HepG2 (cell line): Measurements from ENCODE around the gene HAPLN1. TPM values are rescaled to one million over a fixed set of nuclear protein-coding genes. Genes with fewer than 3 reads are reported as not detected.

Source experiments
- AHDC1 ChIP-seq: sonication (generic); formaldehyde crosslinking; IDR thresholded peaks from 2 replicates; pipeline ENCODE4 v1.5.1; 2020; ENCODE audit warnings: mild to moderate bottlenecking, missing genetic modification reagents, borderline replicate concordance
- CREB3 ChIP-seq: sonication (generic); formaldehyde crosslinking; IDR thresholded peaks from 2 replicates; pipeline ENCODE4 v1.5.0; 2020; ENCODE audit warnings: missing genetic modification reagents
- CSRNP2 ChIP-seq: sonication (generic); formaldehyde crosslinking; conservative IDR thresholded peaks from 2 replicates; pipeline ENCODE4 v1.8.0; 2022; ENCODE audit warnings: low read depth, missing genetic modification reagents
- GABPA ChIP-seq, 2 experiments: IDR thresholded peaks; 2 replicates each; pipeline ENCODE4 v1.6.1; 2011 to 2016; ENCODE audit warnings: low read depth in 2 of 2, low read length in 1 of 2, missing biosample characterization in 1 of 2, missing genetic modification characterization in 1 of 2
- GATAD1 ChIP-seq: IDR thresholded peaks from 2 replicates; pipeline ENCODE4 v1.6.1; 2016; ENCODE audit warnings: missing genetic modification reagents, missing compliant biosample characterization
- GATAD2A ChIP-seq: IDR thresholded peaks from 2 replicates; pipeline ENCODE4 v1.6.1; 2016
- GTF3A ChIP-seq: sonication (generic); formaldehyde crosslinking; conservative IDR thresholded peaks from 2 replicates; pipeline ENCODE4 v1.4.0; 2020; ENCODE audit warnings: mild to moderate bottlenecking, missing genetic modification reagents
- HMG20A ChIP-seq: IDR thresholded peaks from 2 replicates; pipeline ENCODE4 v1.6.1; 2016; ENCODE audit warnings: borderline replicate concordance
- HNF4A ChIP-seq: sonication (generic); formaldehyde crosslinking; IDR thresholded peaks from 2 replicates; pipeline ENCODE4 v1.4.0; 2020; ENCODE audit warnings: missing genetic modification reagents
- MLX ChIP-seq: IDR thresholded peaks from 2 replicates; pipeline ENCODE4 v1.6.1; 2016
- NFIC ChIP-seq: IDR thresholded peaks from 2 replicates; pipeline ENCODE4 v1.6.1; 2012; ENCODE audit warnings: mild to moderate bottlenecking, low read length, inconsistent platforms
- NR2F6 ChIP-seq, 2 experiments: IDR thresholded peaks; 2 replicates each; pipeline ENCODE4 v1.6.1; 2016; ENCODE audit warnings: antibody characterized with exemption in 1 of 2, mild to moderate bottlenecking in 1 of 2
- PAX8 ChIP-seq: sonication (generic); formaldehyde crosslinking; IDR thresholded peaks from 2 replicates; pipeline ENCODE4 v1.8.0; 2022; ENCODE audit warnings: mild to moderate bottlenecking, missing genetic modification reagents, borderline replicate concordance
- PITX1 ChIP-seq: sonication (generic); formaldehyde crosslinking; IDR thresholded peaks from 2 replicates; pipeline ENCODE4 v1.5.1; 2020; ENCODE audit warnings: mild to moderate bottlenecking, missing genetic modification reagents
- RARA ChIP-seq: IDR thresholded peaks from 2 replicates; pipeline ENCODE4 v1.6.1; 2016; ENCODE audit warnings: missing genetic modification reagents, missing compliant biosample characterization
- RBM22 ChIP-seq: fragments of 200-400 bp; formaldehyde crosslinking; optimal IDR thresholded peaks from 2 replicates; pipeline ENCODE3; 2017; ENCODE audit warnings: mild to moderate bottlenecking, low read length, moderate library complexity
- TBX3 ChIP-seq: fragments of 450-650 bp; IDR thresholded peaks from 2 replicates; pipeline ENCODE4 v1.6.1; 2017; ENCODE audit warnings: antibody characterized with exemption, mild to moderate bottlenecking, inconsistent platforms, borderline replicate concordance
- ZKSCAN1 ChIP-seq: fragments of 150-350 bp; IDR thresholded peaks from 2 replicates; pipeline ENCODE4 v1.6.1; 2014; ENCODE audit warnings: low read length
- ZNF614 ChIP-seq: IDR thresholded peaks from 2 replicates; pipeline ENCODE4 v1.6.1; 2018; ENCODE audit warnings: missing biosample characterization, missing genetic modification reagents, inconsistent platforms, borderline replicate concordance
- ZNF644 ChIP-seq: IDR thresholded peaks from 2 replicates; pipeline ENCODE4 v1.6.1; 2016; ENCODE audit warnings: low read depth
- ZNF710 ChIP-seq: sonication (generic); formaldehyde crosslinking; IDR thresholded peaks from 2 replicates; pipeline ENCODE4 v1.5.0; 2020; ENCODE audit warnings: mild to moderate bottlenecking, missing genetic modification reagents, borderline replicate concordance
- polyA plus RNA-seq, 8 experiments: library from polyadenylated mRNA; depleted of rRNA in 3 of 8; stranded (reverse) in 7 of 8; unstranded in 1 of 8; fragments of >200 nt; fragmentation: Illumina TruSeq in 4 of 8; extraction: Trizol in 4 of 8; gene quantifications; 2 replicates each; pipeline versions ENCODE4 v1.2.1 to v1.2.3, GENCODE V29; 2011 to 2016; ENCODE audit warnings: low read depth in 4 of 8, missing spikeins in 1 of 8, mixed read lengths in 1 of 8; ENCODE audit not compliant: insufficient read depth in 1 of 8
- total RNA-seq, 5 experiments: library from RNA; depleted of rRNA; stranded (reverse); fragments of >200 nt; fragmentation: Illumina TruSeq; extraction: Trizol; gene quantifications; 2 replicates each; pipeline ENCODE4 v1.2.3, GENCODE V29; 2016; ENCODE audit warnings: low read depth in 1 of 5

The HAPLN1 gene
- total and polyA plus RNA-seq, 2 of the 13 experiments (the other 11 are each of a cell fraction or from before 2014, with no cell fraction given) = not detected

- TF ChIP-seq ZNF644 (CRISPR knock-in tag) = peak; percentile 97
- TF ChIP-seq GTF3A (CRISPR knock-in tag) = no peak
- TF ChIP-seq CREB3 (CRISPR knock-in tag) = no peak
- peak; percentile 32; the same call in 1 of the 2 replicates for TF ChIP-seq ZNF710 (CRISPR knock-in tag)
- no peak for TF ChIP-seq NR2F6 (IDR thresholded peaks at IDR 0.05)
- TF ChIP-seq NR2F6 (CRISPR knock-in tag; IDR thresholded peaks at IDR 0.05) = peak; percentile 18; the same call in 1 of the 2 replicates
- TF ChIP-seq NFIC = peak; percentile 58; the same call in 1 of the 2 replicates
- TF ChIP-seq TBX3 = no peak
- no peak for TF ChIP-seq RBM22
- peak; percentile 75 for TF ChIP-seq GATAD2A (CRISPR knock-in tag)
- TF ChIP-seq CSRNP2 (CRISPR knock-in tag) = no peak
- 0 out of 2 replicates have a peak, but pooled peaks have one; percentile 18 for TF ChIP-seq HMG20A
- TF ChIP-seq GATAD1 = no peak
- no peak for TF ChIP-seq GABPA (IDR thresholded peaks at IDR 0.05; ENCODE audit: low read depth, low read length)
- TF ChIP-seq GABPA (CRISPR knock-in tag; IDR thresholded peaks at IDR 0.05; ENCODE audit: low read depth) = no peak
- TF ChIP-seq ZNF614 = 0 out of 2 replicates have a peak, but pooled peaks have one; percentile 45
- TF ChIP-seq AHDC1 (CRISPR knock-in tag) = peak; percentile 48; the same call in 1 of the 2 replicates
- TF ChIP-seq PITX1 = 0 out of 2 replicates have a peak, but pooled peaks have one; percentile 37
- TF ChIP-seq PAX8 (CRISPR knock-in tag) = no peak
- peak; percentile 79 for TF ChIP-seq MLX
- peak; percentile 25; the same call in 1 of the 2 replicates for TF ChIP-seq RARA
- TF ChIP-seq HNF4A = peak; percentile 67
- TF ChIP-seq ZKSCAN1 = no peak
Measured at GRCh38 chr5:83742089-83742488, 21.4 kb upstream of the HAPLN1 start (continued).
